A673 (cell line): ENCODE data around the gene NUTM2E. TPM values are rescaled to one million over a fixed set of nuclear protein-coding genes. Genes with fewer than 3 reads are reported as not detected.
"Not testable (repeated sequence)": the region's sequence is repeated elsewhere in the genome, so short reads cannot be mapped to it uniquely, and the experiment has no call there.

ENCODE experiments used
- BruUV-seq: library from RNA; stranded (reverse); fragments of 400-500 nt; replicated peaks from 2 replicates; lab custom pipeline; 2021; lab: Mats Ljungman, UMichigan
- CTCF ChIA-PET: fragments of 300-600 bp; sonication (Branson Sonifier 250); formaldehyde crosslinking; loops from one replicate; lab custom pipeline; 2022; ENCODE audit warnings: antibody characterized with exemption; lab: Charles Lee
- POLR2A ChIA-PET: fragments of 300-600 bp; sonication (Branson Sonifier 250); formaldehyde crosslinking; loops from one replicate; lab custom pipeline; 2022; ENCODE audit warnings: antibody characterized with exemption; ENCODE audit not compliant: low non-redundant PET; lab: Charles Lee
- DNase-seq: peaks from one replicate; pipeline ENCODE4 v3.0.0-alpha.2; 2015; ENCODE audit warnings: low spot score
- H3K27ac ChIP-seq: fragments of 200-600 bp; sonication (generic); 2 replicates; pipeline ENCODE4 v1.5.1; 2016; ENCODE audit warnings: mixed run types, low read depth, mild to moderate bottlenecking, mixed read lengths, antibody characterized with exemption, low read length; ENCODE audit not compliant: poor library complexity, severe bottlenecking
- H3K27me3 ChIP-seq: fragments of 200-600 bp; sonication (generic); replicated peaks from 2 replicates; pipeline ENCODE4 v1.6.1; 2017; ENCODE audit warnings: mixed run types, low read depth, mild to moderate bottlenecking, mixed read lengths, antibody characterized with exemption, low read length; ENCODE audit not compliant: insufficient read depth, poor library complexity
- H3K36me3 ChIP-seq: fragments of 200-600 bp; sonication (generic); 2 replicates; pipeline ENCODE4 v1.6.1; 2016; ENCODE audit warnings: mixed run types, mild to moderate bottlenecking, mixed read lengths, antibody characterized with exemption, low read length; ENCODE audit not compliant: insufficient read depth, poor library complexity, severe bottlenecking
- H3K4me1 ChIP-seq: fragments of 200-600 bp; sonication (generic); 2 replicates; pipeline ENCODE4 v1.6.1; 2017; ENCODE audit warnings: mixed run types, mild to moderate bottlenecking, mixed read lengths, antibody characterized with exemption, low read length; ENCODE audit not compliant: insufficient read depth, poor library complexity, severe bottlenecking
- H3K4me3 ChIP-seq: fragments of 200-600 bp; sonication (generic); 2 replicates; pipeline ENCODE4 v1.5.1; 2016; ENCODE audit warnings: low read depth, mixed run types, mild to moderate bottlenecking, mixed read lengths, low read length; ENCODE audit not compliant: poor library complexity, severe bottlenecking
- H3K9me3 ChIP-seq: fragments of 200-600 bp; sonication (generic); 2 replicates; pipeline ENCODE4 v1.6.1; 2016; ENCODE audit warnings: mixed run types, low read depth, mild to moderate bottlenecking, mixed read lengths, antibody characterized with exemption, low read length; ENCODE audit not compliant: poor library complexity, severe bottlenecking
- intact Hi-C: fragments of 100-400 bp; cut with micrococcal nuclease; formaldehyde crosslinking; loops from one replicate; pipeline ENCODE4 v1.10.0; 2022; ENCODE audit not compliant: unreplicated experiment
- total RNA-seq: library from RNA; stranded (reverse); gene quantifications from 2 replicates; pipeline ENCODE4 v1.2.3, GENCODE V29; 2021

Gene NUTM2E
- total RNA-seq, 1 experiment from 2014 or later = 0.49 TPM

DNA sequence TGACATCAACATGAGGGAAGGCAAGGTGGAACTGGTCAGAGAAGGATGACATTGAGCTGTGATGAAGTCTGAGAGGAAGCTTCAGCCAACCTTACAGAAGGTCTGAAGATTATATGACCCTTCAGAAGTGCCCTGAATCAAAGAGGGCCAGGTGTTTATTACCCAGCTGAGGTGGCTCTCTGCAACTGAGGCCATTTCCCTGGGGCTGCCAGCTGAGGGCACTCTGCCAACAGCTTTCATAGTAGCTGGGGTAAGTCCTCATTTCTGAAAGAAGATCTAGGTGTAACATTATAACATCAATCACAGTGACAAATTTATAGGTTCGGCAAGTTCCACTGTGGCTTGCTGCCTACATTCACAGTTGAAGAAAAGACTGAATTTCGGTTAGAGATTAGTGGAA, 37.2 kb upstream of the NUTM2E start:
- not testable (repeated sequence) for H3K4me3 ChIP-seq, BruUV-seq

GRCh38 chr10:79791906-79792517, 34.5 kb upstream of the NUTM2E start:
- H3K36me3 ChIP-seq, H3K27ac ChIP-seq, CTCF ChIA-PET, H3K4me3 ChIP-seq, H3K9me3 ChIP-seq, H3K4me1 ChIP-seq, BruUV-seq, POLR2A ChIA-PET, H3K27me3 ChIP-seq, intact Hi-C loops, DNase-seq: not testable (repeated sequence)

More for the DNA sequence above, 37.2 kb upstream of the NUTM2E start:
- CTCF ChIA-PET, H3K4me1 ChIP-seq, H3K9me3 ChIP-seq, POLR2A ChIA-PET, H3K27me3 ChIP-seq, intact Hi-C loops, H3K27ac ChIP-seq, H3K36me3 ChIP-seq, DNase-seq: not testable (repeated sequence)

- H3K27me3 ChIP-seq, POLR2A ChIA-PET, intact Hi-C loops, H3K9me3 ChIP-seq, H3K36me3 ChIP-seq, H3K4me3 ChIP-seq, BruUV-seq, CTCF ChIA-PET, H3K4me1 ChIP-seq, H3K27ac ChIP-seq, DNase-seq: not testable (repeated sequence)
Measured at GRCh38 chr10:79799337-79799736, 27.2 kb upstream of the NUTM2E start.

GRCh38 chr10:79805857-79806256, 20.7 kb upstream of the NUTM2E start:
- H3K27ac ChIP-seq, POLR2A ChIA-PET, H3K9me3 ChIP-seq, H3K4me3 ChIP-seq, CTCF ChIA-PET, H3K4me1 ChIP-seq, DNase-seq, H3K27me3 ChIP-seq, H3K36me3 ChIP-seq, intact Hi-C loops, BruUV-seq: not testable (repeated sequence)

- H3K36me3 ChIP-seq, H3K9me3 ChIP-seq, H3K27ac ChIP-seq, BruUV-seq, POLR2A ChIA-PET, CTCF ChIA-PET, intact Hi-C loops, H3K4me1 ChIP-seq, H3K4me3 ChIP-seq, H3K27me3 ChIP-seq, DNase-seq: not testable (repeated sequence)
Measured at GRCh38 chr10:79811895-79812294, 14.6 kb upstream of the NUTM2E start.

- H3K4me3 ChIP-seq, H3K27ac ChIP-seq, BruUV-seq, intact Hi-C loops, POLR2A ChIA-PET, H3K9me3 ChIP-seq, H3K36me3 ChIP-seq, H3K4me1 ChIP-seq, CTCF ChIA-PET, H3K27me3 ChIP-seq, DNase-seq: not testable (repeated sequence)
Measured at GRCh38 chr10:79816290-79816689, 10.2 kb upstream of the NUTM2E start.

DNA sequence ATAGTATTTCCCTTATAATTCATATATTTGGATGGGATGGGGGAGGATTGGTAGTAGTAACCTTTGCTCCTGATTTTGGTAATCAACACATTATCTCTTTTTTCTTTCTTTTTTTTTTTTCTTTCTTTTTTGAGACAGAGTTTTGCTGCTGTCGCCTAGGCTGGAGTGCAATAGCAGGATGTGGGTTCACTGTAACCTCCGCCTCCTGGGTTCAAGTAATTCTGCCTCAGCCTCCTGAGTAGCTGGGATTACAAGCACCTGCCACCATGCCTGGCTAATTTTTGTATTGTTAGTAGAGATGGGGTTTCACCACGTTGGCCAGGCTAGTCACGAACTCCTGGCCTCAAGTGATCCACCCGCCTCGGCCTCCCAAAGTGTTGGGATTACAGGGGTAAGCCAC, 3.2 kb upstream of the NUTM2E start:
- H3K4me1 ChIP-seq, intact Hi-C loops, POLR2A ChIA-PET, CTCF ChIA-PET, H3K9me3 ChIP-seq, H3K4me3 ChIP-seq, H3K27me3 ChIP-seq, DNase-seq, BruUV-seq, H3K36me3 ChIP-seq, H3K27ac ChIP-seq: not testable (repeated sequence)

DNA sequence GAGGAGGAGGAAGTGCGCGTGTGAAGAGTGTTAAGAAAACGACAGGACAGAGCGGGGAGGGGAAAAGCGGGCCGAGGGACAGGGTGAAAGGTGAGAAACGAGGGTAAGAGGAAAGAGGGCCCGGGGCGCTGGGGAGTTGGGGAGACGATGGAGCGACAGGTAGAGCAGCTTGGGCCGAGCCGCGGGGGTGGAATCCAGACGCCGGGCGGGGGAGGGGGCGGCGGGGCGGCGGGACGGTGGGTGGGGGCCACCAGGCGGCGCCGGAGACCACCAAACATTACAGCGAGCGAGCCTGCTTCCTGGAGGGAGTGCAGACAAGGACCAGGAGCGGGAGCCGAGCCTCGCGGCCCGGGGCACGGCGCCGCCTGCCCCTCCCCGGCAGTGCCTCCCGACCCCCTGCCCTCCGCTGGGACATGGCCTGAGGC, 940 bp upstream of the NUTM2E start:
- intact Hi-C loops, H3K27me3 ChIP-seq, BruUV-seq, H3K36me3 ChIP-seq, H3K4me1 ChIP-seq, DNase-seq, CTCF ChIA-PET, H3K9me3 ChIP-seq, POLR2A ChIA-PET: not testable (repeated sequence)
- peak overlapping the region; percentile 75 for H3K27ac ChIP-seq
- H3K4me3 ChIP-seq = peak overlapping the region; percentile 53
